ENCODE data around the gene UBE2D2.
"Not testable (repeated sequence)": the region's sequence is repeated elsewhere in the genome, so short reads cannot be mapped to it uniquely, and the experiment has no call there.

DNA sequence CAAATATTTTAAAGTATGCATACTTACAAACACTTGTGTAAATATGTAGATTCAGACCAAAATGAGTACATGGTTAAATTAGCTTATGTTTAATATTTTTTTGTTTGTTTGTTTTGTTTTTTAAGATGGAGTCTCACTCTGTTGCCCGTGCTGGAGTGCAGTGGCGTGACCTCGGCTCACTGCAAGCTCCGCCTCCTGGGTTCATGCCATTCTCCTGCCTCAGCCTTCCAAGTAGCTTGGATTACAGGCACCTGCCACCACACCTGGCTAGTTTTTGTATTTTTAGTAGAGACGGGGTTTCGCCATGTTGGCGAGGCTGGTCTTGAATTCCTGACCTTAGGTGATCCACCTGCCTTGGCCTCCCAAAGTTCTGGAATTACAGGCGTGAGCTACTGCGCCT, 40.8 kb downstream of the UBE2D2 start:
- TF ChIP-seq, protein P1, sequence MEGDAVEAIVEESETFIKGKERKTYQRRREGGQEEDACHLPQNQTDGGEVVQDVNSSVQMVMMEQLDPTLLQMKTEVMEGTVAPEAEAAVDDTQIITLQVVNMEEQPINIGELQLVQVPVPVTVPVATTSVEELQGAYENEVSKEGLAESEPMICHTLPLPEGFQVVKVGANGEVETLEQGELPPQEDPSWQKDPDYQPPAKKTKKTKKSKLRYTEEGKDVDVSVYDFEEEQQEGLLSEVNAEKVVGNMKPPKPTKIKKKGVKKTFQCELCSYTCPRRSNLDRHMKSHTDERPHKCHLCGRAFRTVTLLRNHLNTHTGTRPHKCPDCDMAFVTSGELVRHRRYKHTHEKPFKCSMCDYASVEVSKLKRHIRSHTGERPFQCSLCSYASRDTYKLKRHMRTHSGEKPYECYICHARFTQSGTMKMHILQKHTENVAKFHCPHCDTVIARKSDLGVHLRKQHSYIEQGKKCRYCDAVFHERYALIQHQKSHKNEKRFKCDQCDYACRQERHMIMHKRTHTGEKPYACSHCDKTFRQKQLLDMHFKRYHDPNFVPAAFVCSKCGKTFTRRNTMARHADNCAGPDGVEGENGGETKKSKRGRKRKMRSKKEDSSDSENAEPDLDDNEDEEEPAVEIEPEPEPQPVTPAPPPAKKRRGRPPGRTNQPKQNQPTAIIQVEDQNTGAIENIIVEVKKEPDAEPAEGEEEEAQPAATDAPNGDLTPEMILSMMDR (IDR thresholded peaks at IDR 0.05), result not testable (repeated sequence)
- TF ChIP-seq POLR2A (IDR thresholded peaks at IDR 0.05; ENCODE audit: low read depth); EP300 (IDR thresholded peaks at IDR 0.05); POLR2AphosphoS5 (IDR thresholded peaks at IDR 0.05): not testable (repeated sequence)

Data from esophagus muscularis mucosa (tissue), 4 donors.